H1 (cell line): Measurements from ENCODE around the gene CA7. TPM values are rescaled to one million over a fixed set of nuclear protein-coding genes. Genes with fewer than 3 reads are reported as not detected.

Source experiments
- CTCF ChIA-PET: fragments of 300-600 bp; sonication (Branson Sonifier 250); formaldehyde crosslinking; loops from one replicate; lab custom pipeline; 2021; ENCODE audit not compliant: partially characterized antibody; lab: Charles Lee
- POLR2A ChIA-PET: fragments of 300-600 bp; sonication (Branson Sonifier 250); formaldehyde crosslinking; loops from one replicate; lab custom pipeline; 2021; ENCODE audit warnings: inconsistent platforms; ENCODE audit not compliant: partially characterized antibody; lab: Charles Lee
- DNase-seq, 2 experiments: peaks; one replicate each; pipeline versions ENCODE4 v3.0.0 to v3.0.0-alpha.2; 2010 to 2022; ENCODE audit warnings: low spot score in 2 of 2, low read depth in 1 of 2, mixed read lengths in 1 of 2
- FAIRE-seq: peaks from 2 replicates; lab custom pipeline; 2011; peaks lifted over from hg19 to GRCh38; lab: Jason Lieb, UNC
- H2AFZ ChIP-seq: 2 replicates; pipeline ENCODE4 v1.8.1; 2012; ENCODE audit warnings: low read length, inconsistent platforms
- H2AK5ac ChIP-seq: 2 replicates; pipeline ENCODE4 v1.6.1; 2013; ENCODE audit warnings: low read depth, low read length
- H2BK120ac ChIP-seq: replicated peaks from 2 replicates; pipeline ENCODE3; 2013; ENCODE audit warnings: low read depth, low read length, inconsistent platforms
- H2BK12ac ChIP-seq: 2 replicates; pipeline ENCODE4 v1.6.1; 2013; ENCODE audit warnings: low read depth, low read length
- H2BK15ac ChIP-seq: 2 replicates; pipeline ENCODE4 v1.6.1; 2013; ENCODE audit warnings: low read length
- H2BK20ac ChIP-seq: 2 replicates; pipeline ENCODE4 v1.6.1; 2013; ENCODE audit warnings: low read length
- H2BK5ac ChIP-seq: 2 replicates; pipeline ENCODE4 v1.6.1; 2013; ENCODE audit warnings: low read depth, low read length
- H3K14ac ChIP-seq: 2 replicates; pipeline ENCODE4 v1.6.1; 2013; ENCODE audit warnings: inconsistent platforms; ENCODE audit not compliant: insufficient read length
- H3K18ac ChIP-seq: 2 replicates; pipeline ENCODE4 v1.6.1; 2013; ENCODE audit warnings: low read length; ENCODE audit errors: extremely low read depth
- H3K23ac ChIP-seq: 2 replicates; pipeline ENCODE4 v1.6.1; 2013; ENCODE audit warnings: inconsistent platforms; ENCODE audit not compliant: insufficient read length
- H3K23me2 ChIP-seq: 2 replicates; pipeline ENCODE4 v1.6.1; 2013; ENCODE audit warnings: low read depth, low read length
- H3K27ac ChIP-seq: 2 replicates; pipeline ENCODE4 v1.6.1; 2011; ENCODE audit warnings: low read depth, low read length, inconsistent platforms
- H3K27me3 ChIP-seq, 4 experiments: replicated peaks in 1 of 4; 1 replicate in 1 of 4; 2 replicates in 3 of 4; pipeline versions ENCODE4 v1.6.1 to v1.8.1; 2011 to 2013; ENCODE audit warnings: low read length in 3 of 4, mild to moderate bottlenecking in 3 of 4, inconsistent platforms in 2 of 4, mixed read lengths in 2 of 4, moderate library complexity in 1 of 4; ENCODE audit not compliant: control insufficient read depth in 3 of 4, insufficient read depth in 3 of 4; ENCODE audit errors: extremely low read depth in 1 of 4
- H3K36me3 ChIP-seq, 4 experiments: 2 replicates each; pipeline versions ENCODE4 v1.6.1 to v1.8.1; 2011 to 2013; ENCODE audit warnings: mild to moderate bottlenecking in 4 of 4, low read length in 3 of 4, moderate library complexity in 2 of 4, control low read depth in 1 of 4, inconsistent platforms in 1 of 4; ENCODE audit not compliant: insufficient read depth in 4 of 4, control insufficient read depth in 2 of 4
- H3K4ac ChIP-seq: replicated peaks from 2 replicates; pipeline ENCODE3; 2013; ENCODE audit warnings: low read length, low read depth, mixed read lengths, inconsistent platforms; ENCODE audit not compliant: insufficient read length
- H3K4me1 ChIP-seq, 4 experiments: replicated peaks in 1 of 4; 1 replicate in 1 of 4; 2 replicates in 3 of 4; pipeline versions ENCODE4 v1.6.1 to v1.8.1; 2011 to 2013; ENCODE audit warnings: low read length in 3 of 4, inconsistent platforms in 2 of 4, mixed read lengths in 1 of 4; ENCODE audit not compliant: insufficient read depth in 4 of 4, control insufficient read depth in 3 of 4
- H3K4me2 ChIP-seq, 2 experiments: 2 replicates each; pipeline versions ENCODE4 v1.6.1 to v1.8.1; 2011 to 2013; ENCODE audit warnings: low read depth in 2 of 2, low read length in 2 of 2, control low read depth in 1 of 2, inconsistent platforms in 1 of 2, mild to moderate bottlenecking in 1 of 2; ENCODE audit not compliant: insufficient read depth in 1 of 2
- H3K4me3 ChIP-seq, 4 experiments: fragments of 200-600, 300-600 bp in 1 of 4; sonication (generic), shearing (Covaris generic), sonication (Bioruptor Twin) in 1 of 4; 2 replicates each; pipeline versions ENCODE4 v1.5.1 to v1.8.1; 2011 to 2016; ENCODE audit warnings: low read length in 4 of 4, low read depth in 3 of 4, control low read depth in 2 of 4, inconsistent platforms in 2 of 4, mild to moderate bottlenecking in 2 of 4, mixed read lengths in 1 of 4, moderate library complexity in 1 of 4; ENCODE audit not compliant: insufficient read depth in 2 of 4; ENCODE audit errors: extremely low read depth in 1 of 4
- H3K56ac ChIP-seq: replicated peaks from 2 replicates; pipeline ENCODE3; 2013; ENCODE audit warnings: low read depth, mild to moderate bottlenecking, mixed read lengths, low read length, inconsistent platforms; ENCODE audit not compliant: insufficient read length
- H3K79me1 ChIP-seq: 2 replicates; pipeline ENCODE4 v1.6.1; 2013; ENCODE audit warnings: low read depth, low read length, control low read depth
- H3K79me2 ChIP-seq, 2 experiments: 2 replicates each; pipeline versions ENCODE4 v1.6.1 to v1.8.1; 2012 to 2013; ENCODE audit warnings: low read length in 2 of 2, mild to moderate bottlenecking in 2 of 2, inconsistent platforms in 1 of 2; ENCODE audit not compliant: insufficient read depth in 2 of 2, control insufficient read depth in 1 of 2
- H3K9ac ChIP-seq, 4 experiments: replicated peaks in 1 of 4; 1 replicate in 1 of 4; 2 replicates in 3 of 4; pipeline versions ENCODE4 v1.6.1 to v1.8.1; 2011 to 2013; ENCODE audit warnings: low read depth in 3 of 4, low read length in 3 of 4, control low read depth in 2 of 4, mild to moderate bottlenecking in 2 of 4, moderate library complexity in 2 of 4, inconsistent platforms in 1 of 4; ENCODE audit errors: extremely low read depth in 1 of 4
- H3K9me3 ChIP-seq, 2 experiments: 2 replicates each; pipeline versions ENCODE4 v1.6.1 to v1.8.1; 2012 to 2013; ENCODE audit warnings: mild to moderate bottlenecking in 2 of 2, moderate library complexity in 2 of 2, control low read depth in 1 of 2, inconsistent platforms in 1 of 2, low read depth in 1 of 2, low read length in 1 of 2, mixed read lengths in 1 of 2; ENCODE audit not compliant: insufficient read depth in 2 of 2
- H4K20me1 ChIP-seq, 2 experiments: replicated peaks in 1 of 2; 2 replicates each; pipeline versions ENCODE3 to v1.8.1; 2011 to 2013; ENCODE audit warnings: inconsistent platforms in 2 of 2, low read length in 2 of 2, mild to moderate bottlenecking in 1 of 2; ENCODE audit not compliant: insufficient read depth in 2 of 2, control insufficient read depth in 1 of 2
- H4K5ac ChIP-seq: 2 replicates; pipeline ENCODE4 v1.6.1; 2013; ENCODE audit warnings: low read length, low read depth, mixed read lengths, inconsistent platforms; ENCODE audit not compliant: insufficient read length
- H4K8ac ChIP-seq: 2 replicates; pipeline ENCODE4 v1.8.0; 2013; ENCODE audit warnings: mild to moderate bottlenecking, moderate library complexity, low read length, inconsistent platforms; ENCODE audit not compliant: insufficient read depth; ENCODE audit errors: extremely low read depth
- H4K91ac ChIP-seq: replicated peaks from 2 replicates; pipeline ENCODE3; 2013; ENCODE audit warnings: low read length, mixed read lengths, inconsistent platforms; ENCODE audit not compliant: insufficient read length
- polyA plus RNA-seq, 7 experiments: library from polyadenylated mRNA; depleted of rRNA in 3 of 7; stranded (reverse) in 5 of 7; unstranded in 2 of 7; fragments of >200 nt in 5 of 7; fragments of 200-250 nt in 2 of 7; gene quantifications; 1 replicate in 5 of 7; 2 replicates in 1 of 7; 4 replicates in 1 of 7; pipeline versions ENCODE4 v1.2.1 to v1.2.3, GENCODE V29; 2011 to 2013; ENCODE audit warnings: missing spikeins in 2 of 7, mixed read lengths in 2 of 7
- total RNA-seq: library from RNA; stranded (reverse); fragmentation: NEBNext Ultra II Directional; extraction: Animal tissue kit (Norgen Biotek cat#: 25700); gene quantifications from 2 replicates; pipeline ENCODE4 v1.2.1, GENCODE V29; 2021
- TF ChIP-seq, protein P1 (sequence below): fragments of 300-600 bp; sonication (generic); IDR thresholded peaks from 2 replicates; pipeline ENCODE4 v1.7.1; 2012; ENCODE audit warnings: low read length, moderate library complexity, mild to moderate bottlenecking, inconsistent platforms; ENCODE audit not compliant: insufficient replicate concordance

CA7 gene
- total and polyA plus RNA-seq, 2 of the 8 experiments (the other 6 are each of a cell fraction or from before 2014, with no cell fraction given) = 1.7 to 2.7 TPM

DNA sequence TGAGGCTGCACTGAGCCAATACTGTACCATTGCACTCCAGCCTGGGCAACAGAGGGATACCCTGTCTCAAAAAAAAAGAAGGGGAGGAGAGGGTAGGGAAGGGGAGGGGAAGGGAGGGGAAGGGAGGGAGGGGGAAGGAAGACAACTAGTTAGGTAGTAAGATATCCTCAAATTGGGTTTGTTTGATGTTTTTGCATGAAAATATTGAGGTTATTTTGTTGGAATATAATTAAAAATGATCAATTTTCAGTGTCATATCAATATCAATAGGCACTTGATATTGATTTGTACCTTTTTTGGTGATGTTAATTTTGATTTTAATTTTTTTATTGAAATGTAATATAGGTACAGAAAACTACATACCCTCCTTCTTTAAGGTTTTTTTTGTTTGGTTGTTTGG, 19.5 kb downstream of the CA7 start:
- Histone ChIP-seq H3K4me1 (no peaks in the 10 kb centered on the region), H2BK12ac (no peak overlapping the region), H3K27me3 (no peaks in the 10 kb centered on the region), H4K91ac (no peak overlapping the region), H3K56ac (no peak overlapping the region), H4K5ac (no peak overlapping the region), H3K27ac (no peak overlapping the region), H3K79me2 (no peaks in the 10 kb centered on the region), H2BK120ac (no peak overlapping the region), H3K4ac (no peak overlapping the region), H3K4me2 (no peak overlapping the region), H2AFZ (no peak overlapping the region), H3K18ac (no peak overlapping the region), H3K23ac (no peak overlapping the region), H3K4me3 (no peak overlapping the region), H2BK15ac (no peak overlapping the region), H2BK5ac (no peak overlapping the region), H2BK20ac (no peak overlapping the region), H3K9me3 (no peaks in the 10 kb centered on the region), H3K36me3 (no peaks in the 10 kb centered on the region), H2AK5ac (no peak overlapping the region), H3K14ac (no peak overlapping the region), H3K23me2 (no peaks in the 10 kb centered on the region), H3K9ac (no peak overlapping the region), H3K79me1 (no peaks in the 10 kb centered on the region), H4K8ac (no peak overlapping the region), H4K20me1 (no peaks in the 10 kb centered on the region)
- ChIA-PET CTCF (interaction anchor here (1.1 to 2.6 kb wide), 2 partner anchors 10 to 13 kb away, joined by 3 to 10 read pairs; no protein-coding TSS in a partner anchor), POLR2A (no interaction called here)
- TF ChIP-seq, protein P1, sequence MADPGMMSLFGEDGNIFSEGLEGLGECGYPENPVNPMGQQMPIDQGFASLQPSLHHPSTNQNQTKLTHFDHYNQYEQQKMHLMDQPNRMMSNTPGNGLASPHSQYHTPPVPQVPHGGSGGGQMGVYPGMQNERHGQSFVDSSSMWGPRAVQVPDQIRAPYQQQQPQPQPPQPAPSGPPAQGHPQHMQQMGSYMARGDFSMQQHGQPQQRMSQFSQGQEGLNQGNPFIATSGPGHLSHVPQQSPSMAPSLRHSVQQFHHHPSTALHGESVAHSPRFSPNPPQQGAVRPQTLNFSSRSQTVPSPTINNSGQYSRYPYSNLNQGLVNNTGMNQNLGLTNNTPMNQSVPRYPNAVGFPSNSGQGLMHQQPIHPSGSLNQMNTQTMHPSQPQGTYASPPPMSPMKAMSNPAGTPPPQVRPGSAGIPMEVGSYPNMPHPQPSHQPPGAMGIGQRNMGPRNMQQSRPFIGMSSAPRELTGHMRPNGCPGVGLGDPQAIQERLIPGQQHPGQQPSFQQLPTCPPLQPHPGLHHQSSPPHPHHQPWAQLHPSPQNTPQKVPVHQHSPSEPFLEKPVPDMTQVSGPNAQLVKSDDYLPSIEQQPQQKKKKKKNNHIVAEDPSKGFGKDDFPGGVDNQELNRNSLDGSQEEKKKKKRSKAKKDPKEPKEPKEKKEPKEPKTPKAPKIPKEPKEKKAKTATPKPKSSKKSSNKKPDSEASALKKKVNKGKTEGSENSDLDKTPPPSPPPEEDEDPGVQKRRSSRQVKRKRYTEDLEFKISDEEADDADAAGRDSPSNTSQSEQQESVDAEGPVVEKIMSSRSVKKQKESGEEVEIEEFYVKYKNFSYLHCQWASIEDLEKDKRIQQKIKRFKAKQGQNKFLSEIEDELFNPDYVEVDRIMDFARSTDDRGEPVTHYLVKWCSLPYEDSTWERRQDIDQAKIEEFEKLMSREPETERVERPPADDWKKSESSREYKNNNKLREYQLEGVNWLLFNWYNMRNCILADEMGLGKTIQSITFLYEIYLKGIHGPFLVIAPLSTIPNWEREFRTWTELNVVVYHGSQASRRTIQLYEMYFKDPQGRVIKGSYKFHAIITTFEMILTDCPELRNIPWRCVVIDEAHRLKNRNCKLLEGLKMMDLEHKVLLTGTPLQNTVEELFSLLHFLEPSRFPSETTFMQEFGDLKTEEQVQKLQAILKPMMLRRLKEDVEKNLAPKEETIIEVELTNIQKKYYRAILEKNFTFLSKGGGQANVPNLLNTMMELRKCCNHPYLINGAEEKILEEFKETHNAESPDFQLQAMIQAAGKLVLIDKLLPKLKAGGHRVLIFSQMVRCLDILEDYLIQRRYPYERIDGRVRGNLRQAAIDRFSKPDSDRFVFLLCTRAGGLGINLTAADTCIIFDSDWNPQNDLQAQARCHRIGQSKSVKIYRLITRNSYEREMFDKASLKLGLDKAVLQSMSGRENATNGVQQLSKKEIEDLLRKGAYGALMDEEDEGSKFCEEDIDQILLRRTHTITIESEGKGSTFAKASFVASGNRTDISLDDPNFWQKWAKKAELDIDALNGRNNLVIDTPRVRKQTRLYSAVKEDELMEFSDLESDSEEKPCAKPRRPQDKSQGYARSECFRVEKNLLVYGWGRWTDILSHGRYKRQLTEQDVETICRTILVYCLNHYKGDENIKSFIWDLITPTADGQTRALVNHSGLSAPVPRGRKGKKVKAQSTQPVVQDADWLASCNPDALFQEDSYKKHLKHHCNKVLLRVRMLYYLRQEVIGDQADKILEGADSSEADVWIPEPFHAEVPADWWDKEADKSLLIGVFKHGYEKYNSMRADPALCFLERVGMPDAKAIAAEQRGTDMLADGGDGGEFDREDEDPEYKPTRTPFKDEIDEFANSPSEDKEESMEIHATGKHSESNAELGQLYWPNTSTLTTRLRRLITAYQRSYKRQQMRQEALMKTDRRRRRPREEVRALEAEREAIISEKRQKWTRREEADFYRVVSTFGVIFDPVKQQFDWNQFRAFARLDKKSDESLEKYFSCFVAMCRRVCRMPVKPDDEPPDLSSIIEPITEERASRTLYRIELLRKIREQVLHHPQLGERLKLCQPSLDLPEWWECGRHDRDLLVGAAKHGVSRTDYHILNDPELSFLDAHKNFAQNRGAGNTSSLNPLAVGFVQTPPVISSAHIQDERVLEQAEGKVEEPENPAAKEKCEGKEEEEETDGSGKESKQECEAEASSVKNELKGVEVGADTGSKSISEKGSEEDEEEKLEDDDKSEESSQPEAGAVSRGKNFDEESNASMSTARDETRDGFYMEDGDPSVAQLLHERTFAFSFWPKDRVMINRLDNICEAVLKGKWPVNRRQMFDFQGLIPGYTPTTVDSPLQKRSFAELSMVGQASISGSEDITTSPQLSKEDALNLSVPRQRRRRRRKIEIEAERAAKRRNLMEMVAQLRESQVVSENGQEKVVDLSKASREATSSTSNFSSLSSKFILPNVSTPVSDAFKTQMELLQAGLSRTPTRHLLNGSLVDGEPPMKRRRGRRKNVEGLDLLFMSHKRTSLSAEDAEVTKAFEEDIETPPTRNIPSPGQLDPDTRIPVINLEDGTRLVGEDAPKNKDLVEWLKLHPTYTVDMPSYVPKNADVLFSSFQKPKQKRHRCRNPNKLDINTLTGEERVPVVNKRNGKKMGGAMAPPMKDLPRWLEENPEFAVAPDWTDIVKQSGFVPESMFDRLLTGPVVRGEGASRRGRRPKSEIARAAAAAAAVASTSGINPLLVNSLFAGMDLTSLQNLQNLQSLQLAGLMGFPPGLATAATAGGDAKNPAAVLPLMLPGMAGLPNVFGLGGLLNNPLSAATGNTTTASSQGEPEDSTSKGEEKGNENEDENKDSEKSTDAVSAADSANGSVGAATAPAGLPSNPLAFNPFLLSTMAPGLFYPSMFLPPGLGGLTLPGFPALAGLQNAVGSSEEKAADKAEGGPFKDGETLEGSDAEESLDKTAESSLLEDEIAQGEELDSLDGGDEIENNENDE = no peak
- DNase-seq = no peak
- FAIRE-seq = no peak
